Suprapubic skin (tissue), 4 donors: ENCODE results near the gene DFFB. TPM values are rescaled to one million over a fixed set of nuclear protein-coding genes. Genes with fewer than 3 reads are reported as not detected.

Experiments used
- DNase-seq, 2 donors: peaks; one replicate each; pipeline ENCODE4 v3.0.0-alpha.2; 2019; ENCODE audit warnings: low spot score in 2 of 2
- H3K27ac ChIP-seq: fragments of 200-600 bp; sonication (generic); one replicate; pipeline ENCODE4 v1.5.1; 2019
- H3K27me3 ChIP-seq: fragments of 200-600 bp; sonication (generic); one replicate; pipeline ENCODE4 v1.5.1; 2019
- H3K36me3 ChIP-seq: fragments of 200-600 bp; sonication (generic); one replicate; pipeline ENCODE4 v1.5.1; 2019
- H3K4me1 ChIP-seq: fragments of 200-600 bp; sonication (generic); one replicate; pipeline ENCODE4 v1.5.1; 2019
- H3K4me3 ChIP-seq: fragments of 200-600 bp; sonication (generic); one replicate; pipeline ENCODE4 v1.5.1; 2019; ENCODE audit warnings: mild to moderate bottlenecking
- H3K9me3 ChIP-seq: fragments of 200-600 bp; sonication (generic); one replicate; pipeline ENCODE4 v1.5.1; 2019
- CTCF ChIP-seq, 2 donors: fragments of 200-600 bp in 1 of 2; fragments of 450-650 bp in 1 of 2; sonication (generic) in 1 of 2; IDR thresholded peaks; one replicate each; pipeline ENCODE4 v1.5.1; 2016 to 2019; ENCODE audit warnings: antibody characterized with exemption in 2 of 2, mild to moderate bottlenecking in 1 of 2, moderate library complexity in 1 of 2
- EP300 ChIP-seq: sonication (generic); formaldehyde crosslinking; IDR thresholded peaks from one replicate; pipeline ENCODE4 v1.6.1; 2017; ENCODE audit warnings: antibody characterized with exemption
- POLR2A ChIP-seq, 2 donors: fragments of 450-650 bp; IDR thresholded peaks; one replicate each; pipeline ENCODE4 v1.6.1; 2017; ENCODE audit warnings: antibody characterized with exemption in 2 of 2, mild to moderate bottlenecking in 2 of 2, moderate library complexity in 2 of 2
- POLR2AphosphoS5 ChIP-seq, 3 donors: sonication (generic); formaldehyde crosslinking; IDR thresholded peaks; one replicate each; pipeline ENCODE4 v1.6.1; 2017; ENCODE audit warnings: antibody characterized with exemption in 3 of 3
- WGBS: methylation state at CpG from one replicate; pipeline ENCODE4 v1.1.5; 2018; 5-methylcytosine and 5-hydroxymethylcytosine counted together
- total RNA-seq, 4 donors: library from RNA; depleted of rRNA; stranded (reverse); fragments of >200 nt; gene quantifications; one replicate each; pipeline ENCODE4 v1.1.0, GENCODE V29; 2016

Gene DFFB
- total RNA-seq, 4 donors from 2014 or later: 2.7 to 6.8 (median 4.2) TPM

- no peaks in the 10 kb centered on the region for H3K4me1 ChIP-seq
- TF ChIP-seq POLR2AphosphoS5 (IDR thresholded peaks at IDR 0.05) (no peak), CTCF (IDR thresholded peaks at IDR 0.05) (no peak), EP300 (no peak), POLR2A (IDR thresholded peaks at IDR 0.05) (no peak)
- no peak overlapping the region for H3K27ac ChIP-seq
- peaks cover 86% of the 10 kb centered on the region for H3K36me3 ChIP-seq
- no peak overlapping the region for H3K4me3 ChIP-seq
- no peak for DNase-seq
- no peaks in the 10 kb centered on the region for H3K27me3 ChIP-seq
- 95% methylated on average over 11 of the region's 11 CpGs for WGBS
- H3K9me3 ChIP-seq: peaks cover 5% of the 10 kb centered on the region
These were observed 18.5 kb upstream of the DFFB start for GRCh38 chr1:3838788-3839187.

- peaks cover 5% of the 10 kb centered on the region for H3K9me3 ChIP-seq
- H3K4me1 ChIP-seq: no peaks in the 10 kb centered on the region
- H3K27ac ChIP-seq: no peak overlapping the region
- peaks cover 82% of the 10 kb centered on the region for H3K36me3 ChIP-seq
- WGBS: 98% methylated on average over 7 of the region's 7 CpGs
- no peak overlapping the region for H3K4me3 ChIP-seq
- TF ChIP-seq CTCF (IDR thresholded peaks at IDR 0.05) (no peak), POLR2AphosphoS5 (IDR thresholded peaks at IDR 0.05) (no peak), POLR2A (IDR thresholded peaks at IDR 0.05) (no peak), EP300 (no peak)
- no peak for DNase-seq
- H3K27me3 ChIP-seq: no peaks in the 10 kb centered on the region
These were observed 15.8 kb upstream of the DFFB start for GRCh38 chr1:3841491-3841890.

- H3K9me3 ChIP-seq: no peaks in the 10 kb centered on the region
- H3K4me1 ChIP-seq: no peaks in the 10 kb centered on the region
- no peak for TF ChIP-seq POLR2A (IDR thresholded peaks at IDR 0.05)
- no peak for TF ChIP-seq CTCF (IDR thresholded peaks at IDR 0.05)
- no peak for TF ChIP-seq EP300
- TF ChIP-seq POLR2AphosphoS5 (IDR thresholded peaks at IDR 0.05): no peak
- H3K4me3 ChIP-seq: no peak overlapping the region
- H3K36me3 ChIP-seq: peaks cover 76% of the 10 kb centered on the region
- H3K27me3 ChIP-seq: no peaks in the 10 kb centered on the region
- no peak for DNase-seq
- H3K27ac ChIP-seq: no peak overlapping the region
- WGBS: 97% methylated on average over 9 of the region's 9 CpGs
These were observed 14.4 kb upstream of the DFFB start for GRCh38 chr1:3842912-3843311.

GRCh38 chr1:3846541-3846940, 10.7 kb upstream of the DFFB start:
- peaks cover 67% of the 10 kb centered on the region for H3K36me3 ChIP-seq
- no peaks in the 10 kb centered on the region for H3K4me1 ChIP-seq
- H3K4me3 ChIP-seq: no peak overlapping the region
- DNase-seq: no peak
- TF ChIP-seq CTCF (IDR thresholded peaks at IDR 0.05): no peak
- no peak for TF ChIP-seq POLR2AphosphoS5 (IDR thresholded peaks at IDR 0.05)
- TF ChIP-seq EP300: no peak
- TF ChIP-seq POLR2A (IDR thresholded peaks at IDR 0.05): no peak
- H3K27ac ChIP-seq: no peak overlapping the region
- no peaks in the 10 kb centered on the region for H3K27me3 ChIP-seq
- 88% methylated on average over 3 of the region's 3 CpGs for WGBS
- H3K9me3 ChIP-seq: no peaks in the 10 kb centered on the region

- Histone ChIP-seq H3K4me3 (no peak overlapping the region), H3K36me3 (peaks cover 67% of the 10 kb centered on the region), H3K27ac (no peak overlapping the region), H3K27me3 (no peaks in the 10 kb centered on the region), H3K4me1 (no peaks in the 10 kb centered on the region), H3K9me3 (no peaks in the 10 kb centered on the region)
- DNase-seq: no peak
- TF ChIP-seq EP300 (no peak), POLR2A (IDR thresholded peaks at IDR 0.05) (no peak), POLR2AphosphoS5 (IDR thresholded peaks at IDR 0.05) (no peak), CTCF (IDR thresholded peaks at IDR 0.05) (no peak)
- WGBS: 72% methylated on average over 6 of the region's 6 CpGs
These were observed 10.2 kb upstream of the DFFB start for GRCh38 chr1:3847081-3847480.
